Nephron (organoid): ENCODE results near the gene FKBP5.
A peak's percentile ranks its signal among the peaks of the same experiment; 100 is the strongest.

Experiments used
- H3K27ac Mint-ChIP-seq, 3 experiments: 2 replicates each; pipeline ENCODE4 v1.8.0; 2020; ENCODE audit warnings: mixed read lengths in 3 of 3, mild to moderate bottlenecking in 2 of 3, moderate library complexity in 1 of 3
- H3K27me3 Mint-ChIP-seq: 2 replicates; pipeline ENCODE4 v1.8.0; 2021; ENCODE audit warnings: low read depth, mild to moderate bottlenecking, moderate library complexity, mixed read lengths
- H3K36me3 Mint-ChIP-seq: 2 replicates; pipeline ENCODE4 v1.8.0; 2020; ENCODE audit warnings: low read depth, mixed read lengths
- H3K4me1 Mint-ChIP-seq: 2 replicates; pipeline ENCODE4 v1.8.0; 2020; ENCODE audit warnings: mixed read lengths
- H3K4me3 Mint-ChIP-seq, 3 experiments: 2 replicates each; pipeline ENCODE4 v1.8.0; 2020; ENCODE audit warnings: mild to moderate bottlenecking in 3 of 3, mixed read lengths in 3 of 3, moderate library complexity in 2 of 3
- H3K9me3 Mint-ChIP-seq: 2 replicates; pipeline ENCODE4 v1.8.0; 2020; ENCODE audit warnings: mixed read lengths
- TF ChIP-seq, protein P1 (sequence below), 3 experiments: fragments of 200-600 bp; sonication (generic); IDR thresholded peaks; one replicate each; pipeline ENCODE4 v1.5.0; 2021; ENCODE audit warnings: antibody characterized with exemption in 3 of 3; ENCODE audit not compliant: unreplicated experiment in 3 of 3

FKBP5 gene

DNA sequence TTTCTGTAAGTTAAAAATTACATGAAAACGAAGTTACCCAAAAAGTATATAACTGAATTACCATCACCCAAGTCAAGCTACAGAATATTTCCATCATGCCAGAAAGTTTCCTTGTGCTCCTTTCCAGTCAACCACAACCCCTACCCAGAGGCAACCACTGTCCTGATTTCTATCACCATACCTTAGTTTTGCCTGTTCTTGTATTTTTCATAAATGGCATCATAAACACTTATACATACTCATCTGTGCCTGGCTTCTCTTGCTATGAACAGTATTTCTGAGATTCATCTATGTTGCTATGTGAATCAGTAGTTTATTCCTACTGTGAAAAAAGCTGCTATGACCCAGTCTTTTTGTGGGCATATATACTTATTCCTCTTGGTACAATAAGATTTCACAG is 7.4 kb downstream of the FKBP5 start:
- H3K27me3 Mint-ChIP-seq, result no peaks in the 10 kb centered on the region
- peaks cover 12% of the 10 kb centered on the region for H3K4me1 Mint-ChIP-seq
- no peak overlapping the region for H3K27ac Mint-ChIP-seq
- TF ChIP-seq, protein P1, sequence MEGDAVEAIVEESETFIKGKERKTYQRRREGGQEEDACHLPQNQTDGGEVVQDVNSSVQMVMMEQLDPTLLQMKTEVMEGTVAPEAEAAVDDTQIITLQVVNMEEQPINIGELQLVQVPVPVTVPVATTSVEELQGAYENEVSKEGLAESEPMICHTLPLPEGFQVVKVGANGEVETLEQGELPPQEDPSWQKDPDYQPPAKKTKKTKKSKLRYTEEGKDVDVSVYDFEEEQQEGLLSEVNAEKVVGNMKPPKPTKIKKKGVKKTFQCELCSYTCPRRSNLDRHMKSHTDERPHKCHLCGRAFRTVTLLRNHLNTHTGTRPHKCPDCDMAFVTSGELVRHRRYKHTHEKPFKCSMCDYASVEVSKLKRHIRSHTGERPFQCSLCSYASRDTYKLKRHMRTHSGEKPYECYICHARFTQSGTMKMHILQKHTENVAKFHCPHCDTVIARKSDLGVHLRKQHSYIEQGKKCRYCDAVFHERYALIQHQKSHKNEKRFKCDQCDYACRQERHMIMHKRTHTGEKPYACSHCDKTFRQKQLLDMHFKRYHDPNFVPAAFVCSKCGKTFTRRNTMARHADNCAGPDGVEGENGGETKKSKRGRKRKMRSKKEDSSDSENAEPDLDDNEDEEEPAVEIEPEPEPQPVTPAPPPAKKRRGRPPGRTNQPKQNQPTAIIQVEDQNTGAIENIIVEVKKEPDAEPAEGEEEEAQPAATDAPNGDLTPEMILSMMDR (IDR thresholded peaks at IDR 0.05; ENCODE audit: unreplicated experiment in 3 of 3), result no peak
- no peaks in the 10 kb centered on the region for H3K36me3 Mint-ChIP-seq
- H3K4me3 Mint-ChIP-seq, result no peak overlapping the region
- H3K9me3 Mint-ChIP-seq, result no peaks in the 10 kb centered on the region

DNA sequence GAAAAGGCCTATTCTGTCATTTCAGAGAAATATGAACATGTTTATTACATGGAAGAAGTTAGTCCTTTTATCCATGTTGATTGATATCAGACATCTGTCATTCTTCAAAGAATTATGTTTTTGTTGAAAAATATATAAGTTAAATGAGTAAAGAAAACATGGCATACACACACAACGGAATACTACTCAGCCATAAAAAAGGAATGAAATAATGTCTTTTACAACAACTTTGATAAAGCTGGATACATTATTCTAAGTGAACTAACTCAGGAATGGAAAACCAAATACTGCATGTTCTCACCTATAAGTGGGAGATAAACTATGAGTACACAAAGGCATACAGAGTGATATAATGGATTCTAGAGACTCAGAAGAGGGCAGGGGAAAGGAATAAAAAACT is 9.3 kb downstream of the FKBP5 start:
- TF ChIP-seq, protein P1 (IDR thresholded peaks at IDR 0.05; ENCODE audit: unreplicated experiment in 3 of 3), result no peak
- Mint-ChIP-seq H3K27me3 (no peaks in the 10 kb centered on the region), H3K4me3 (no peak overlapping the region), H3K9me3 (no peaks in the 10 kb centered on the region), H3K4me1 (peaks cover 20% of the 10 kb centered on the region), H3K27ac (no peak overlapping the region), H3K36me3 (no peaks in the 10 kb centered on the region)

- H3K27me3 Mint-ChIP-seq, result no peaks in the 10 kb centered on the region
- peaks cover 20% of the 10 kb centered on the region for H3K4me1 Mint-ChIP-seq
- H3K4me3 Mint-ChIP-seq, result no peak overlapping the region
- TF ChIP-seq, protein P1 (IDR thresholded peaks at IDR 0.05; ENCODE audit: unreplicated experiment in 3 of 3), result no peak
- no peaks in the 10 kb centered on the region for H3K36me3 Mint-ChIP-seq
- no peaks in the 10 kb centered on the region for H3K9me3 Mint-ChIP-seq
- H3K27ac Mint-ChIP-seq, result no peak overlapping the region
Observed at GRCh38 chr6:35678814-35679213, 9.9 kb downstream of the FKBP5 start.

GRCh38 chr6:35678021-35678654 is 10.6 kb downstream of the FKBP5 start:
- no peaks in the 10 kb centered on the region for H3K36me3 Mint-ChIP-seq
- H3K27me3 Mint-ChIP-seq, result no peaks in the 10 kb centered on the region
- H3K27ac Mint-ChIP-seq, result peak overlapping the region; percentile 4 to 20 (median 5)
- H3K4me3 Mint-ChIP-seq, result no peak overlapping the region
- H3K9me3 Mint-ChIP-seq, result no peaks in the 10 kb centered on the region
- H3K4me1 Mint-ChIP-seq, result peaks cover 20% of the 10 kb centered on the region
- TF ChIP-seq, protein P1 (IDR thresholded peaks at IDR 0.05; ENCODE audit: unreplicated experiment in 3 of 3), result no peak

- H3K36me3 Mint-ChIP-seq, result no peaks in the 10 kb centered on the region
- no peak overlapping the region for H3K4me3 Mint-ChIP-seq
- TF ChIP-seq, protein P1 (IDR thresholded peaks at IDR 0.05; ENCODE audit: unreplicated experiment in 3 of 3), result no peak
- H3K9me3 Mint-ChIP-seq, result no peaks in the 10 kb centered on the region
- H3K4me1 Mint-ChIP-seq, result peaks cover 20% of the 10 kb centered on the region
- no peaks in the 10 kb centered on the region for H3K27me3 Mint-ChIP-seq
- peak overlapping the region in 1 of 3 experiments; percentile 5 for H3K27ac Mint-ChIP-seq
Observed at GRCh38 chr6:35677456-35677855, 11.3 kb downstream of the FKBP5 start.

GRCh38 chr6:35675871-35676459 is 12.8 kb downstream of the FKBP5 start:
- TF ChIP-seq, protein P1 (IDR thresholded peaks at IDR 0.05; ENCODE audit: unreplicated experiment in 3 of 3), result no peak
- Mint-ChIP-seq H3K9me3 (no peaks in the 10 kb centered on the region), H3K27me3 (no peaks in the 10 kb centered on the region), H3K4me3 (no peak overlapping the region), H3K4me1 (peaks cover 20% of the 10 kb centered on the region), H3K27ac (peak overlapping the region; percentile 13 to 41 (median 27)), H3K36me3 (no peaks in the 10 kb centered on the region)
